ENCODE measurements around the gene DOC2B. TPM values are rescaled to one million over a fixed set of nuclear protein-coding genes. Genes with fewer than 3 reads are reported as not detected.

DOC2B gene
- total and polyA plus RNA-seq, 3 donors from 2014 or later: 1.4 to 4.0 (median 1.9) TPM

DNA sequence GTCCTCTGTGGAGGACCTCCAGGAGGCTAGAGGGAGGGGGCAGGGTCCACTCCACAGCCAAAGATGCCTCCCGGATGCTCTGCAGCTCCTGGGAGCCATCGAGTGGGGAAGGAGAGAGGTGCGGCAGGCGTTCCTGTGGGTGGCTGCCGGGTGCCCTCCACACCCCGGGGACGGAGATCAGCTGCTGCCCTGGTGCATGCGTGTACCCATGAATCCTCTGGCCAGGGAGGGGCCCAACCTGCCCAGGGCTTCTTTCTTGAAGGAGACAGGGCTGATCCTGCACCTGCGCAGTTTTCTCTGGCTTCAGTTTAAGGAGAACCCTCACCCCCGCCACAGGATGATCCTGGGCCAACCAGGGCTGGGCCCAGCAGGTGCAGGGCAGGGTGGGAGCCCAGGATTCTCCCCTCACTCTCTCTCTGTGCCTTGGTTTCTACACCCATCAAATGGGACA, 33.5 kb upstream of the DOC2B start:
- WGBS, 2 donors: 93 to 94% methylated on average over 10 of the region's 10 CpGs
- H3K36me3 ChIP-seq (ENCODE audit: low read depth, missing control alignments): no peaks in the 10 kb centered on the region
- H3K4me3 ChIP-seq: no peak overlapping the region
- H3K27me3 ChIP-seq: no peaks in the 10 kb centered on the region
- intact Hi-C loops (cut with DNase I; ENCODE audit: low total_unique reads): no loop called here
- no peak for DNase-seq
- no peaks in the 10 kb centered on the region for H3K4me1 ChIP-seq
- TF ChIP-seq, protein P1, sequence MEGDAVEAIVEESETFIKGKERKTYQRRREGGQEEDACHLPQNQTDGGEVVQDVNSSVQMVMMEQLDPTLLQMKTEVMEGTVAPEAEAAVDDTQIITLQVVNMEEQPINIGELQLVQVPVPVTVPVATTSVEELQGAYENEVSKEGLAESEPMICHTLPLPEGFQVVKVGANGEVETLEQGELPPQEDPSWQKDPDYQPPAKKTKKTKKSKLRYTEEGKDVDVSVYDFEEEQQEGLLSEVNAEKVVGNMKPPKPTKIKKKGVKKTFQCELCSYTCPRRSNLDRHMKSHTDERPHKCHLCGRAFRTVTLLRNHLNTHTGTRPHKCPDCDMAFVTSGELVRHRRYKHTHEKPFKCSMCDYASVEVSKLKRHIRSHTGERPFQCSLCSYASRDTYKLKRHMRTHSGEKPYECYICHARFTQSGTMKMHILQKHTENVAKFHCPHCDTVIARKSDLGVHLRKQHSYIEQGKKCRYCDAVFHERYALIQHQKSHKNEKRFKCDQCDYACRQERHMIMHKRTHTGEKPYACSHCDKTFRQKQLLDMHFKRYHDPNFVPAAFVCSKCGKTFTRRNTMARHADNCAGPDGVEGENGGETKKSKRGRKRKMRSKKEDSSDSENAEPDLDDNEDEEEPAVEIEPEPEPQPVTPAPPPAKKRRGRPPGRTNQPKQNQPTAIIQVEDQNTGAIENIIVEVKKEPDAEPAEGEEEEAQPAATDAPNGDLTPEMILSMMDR (IDR thresholded peaks at IDR 0.05): no peak
- TF ChIP-seq POLR2A (IDR thresholded peaks at IDR 0.05): no peak
- no peak overlapping the region for H3K27ac ChIP-seq
- H3K9me3 ChIP-seq: no peaks in the 10 kb centered on the region

DNA sequence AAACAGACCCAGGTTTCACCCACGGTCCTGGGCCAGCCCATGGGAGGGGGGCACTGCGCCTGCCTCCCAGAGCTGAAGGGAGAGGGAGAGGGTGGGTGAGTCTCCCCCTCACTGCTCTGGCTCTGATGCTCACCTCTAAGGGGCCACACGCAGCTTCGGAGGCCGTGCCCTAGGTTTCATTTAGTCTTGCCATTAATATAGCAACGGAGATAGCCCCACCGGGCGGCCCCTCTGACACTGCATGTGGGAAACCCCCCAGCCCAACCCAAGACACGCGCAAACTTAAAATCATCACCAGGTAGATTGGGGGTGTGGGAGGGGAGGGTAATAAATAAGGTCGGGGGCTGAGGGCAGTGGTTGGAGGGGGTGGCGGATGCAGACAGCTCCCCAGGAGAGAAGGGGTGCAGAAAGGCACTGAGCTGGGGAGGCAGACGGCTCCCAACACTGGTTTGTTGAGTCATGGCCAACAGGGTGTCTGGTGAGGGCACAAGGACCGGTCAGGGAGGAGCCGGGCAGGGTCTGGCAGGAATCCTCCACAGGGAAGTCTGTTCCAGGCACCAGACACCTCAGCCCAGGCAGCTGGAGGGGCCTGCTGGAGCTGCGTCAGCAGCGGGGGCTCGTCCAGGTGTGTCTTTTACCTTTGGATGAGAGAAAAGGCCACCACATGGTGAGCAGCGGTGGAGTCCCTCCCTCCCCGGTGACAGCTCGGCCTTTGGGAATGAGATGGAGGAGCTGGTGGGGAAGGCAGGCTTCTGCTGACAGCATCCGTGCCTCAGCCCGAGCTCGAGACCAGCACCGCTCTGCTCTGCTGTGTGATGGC, 32.0 kb upstream of the DOC2B start:
- H3K36me3 ChIP-seq (ENCODE audit: low read depth, missing control alignments): no peaks in the 10 kb centered on the region
- H3K27ac ChIP-seq: no peak overlapping the region
- intact Hi-C loops (cut with DNase I; ENCODE audit: low total_unique reads): no loop called here
- 83 to 90% methylated on average over 18 to 25 of the region's 25 CpGs for WGBS, 2 donors
- no peak for DNase-seq
- no peaks in the 10 kb centered on the region for H3K4me1 ChIP-seq
- TF ChIP-seq POLR2A (IDR thresholded peaks at IDR 0.05): no peak
- TF ChIP-seq, protein P1 (IDR thresholded peaks at IDR 0.05): no peak
- H3K4me3 ChIP-seq: no peak overlapping the region
- H3K9me3 ChIP-seq: no peaks in the 10 kb centered on the region
- H3K27me3 ChIP-seq: no peaks in the 10 kb centered on the region

DNA sequence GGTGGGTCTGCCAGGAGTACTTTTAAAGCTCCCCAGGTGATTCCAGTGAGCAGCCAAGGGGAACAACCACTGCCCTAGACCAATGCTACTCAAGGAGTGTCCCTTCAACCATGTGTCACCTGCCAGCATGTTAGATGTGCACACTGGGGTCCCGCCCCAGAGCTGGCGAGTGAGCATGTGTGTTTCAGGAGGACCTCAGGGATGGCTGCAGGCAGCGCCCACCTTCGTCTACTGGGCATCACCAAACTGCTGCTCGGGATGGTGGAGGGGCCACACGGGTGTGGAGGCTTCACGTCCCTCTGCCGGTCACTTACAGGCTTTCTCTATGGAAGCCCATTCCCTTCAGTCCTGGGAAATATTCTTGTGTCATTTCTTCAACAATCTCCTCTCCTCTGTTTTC, 29.0 kb upstream of the DOC2B start:
- no peak overlapping the region for H3K27ac ChIP-seq
- H3K36me3 ChIP-seq (ENCODE audit: low read depth, missing control alignments): no peaks in the 10 kb centered on the region
- H3K4me1 ChIP-seq: no peaks in the 10 kb centered on the region
- H3K9me3 ChIP-seq: no peaks in the 10 kb centered on the region
- intact Hi-C loops (cut with DNase I; ENCODE audit: low total_unique reads): no loop called here
- WGBS, 2 donors: 92 to 96% methylated on average over 2 to 8 of the region's 8 CpGs
- H3K27me3 ChIP-seq: no peaks in the 10 kb centered on the region
- H3K4me3 ChIP-seq: no peak overlapping the region
- DNase-seq: no peak
- TF ChIP-seq POLR2A (IDR thresholded peaks at IDR 0.05): no peak
- TF ChIP-seq, protein P1 (IDR thresholded peaks at IDR 0.05): no peak

DNA sequence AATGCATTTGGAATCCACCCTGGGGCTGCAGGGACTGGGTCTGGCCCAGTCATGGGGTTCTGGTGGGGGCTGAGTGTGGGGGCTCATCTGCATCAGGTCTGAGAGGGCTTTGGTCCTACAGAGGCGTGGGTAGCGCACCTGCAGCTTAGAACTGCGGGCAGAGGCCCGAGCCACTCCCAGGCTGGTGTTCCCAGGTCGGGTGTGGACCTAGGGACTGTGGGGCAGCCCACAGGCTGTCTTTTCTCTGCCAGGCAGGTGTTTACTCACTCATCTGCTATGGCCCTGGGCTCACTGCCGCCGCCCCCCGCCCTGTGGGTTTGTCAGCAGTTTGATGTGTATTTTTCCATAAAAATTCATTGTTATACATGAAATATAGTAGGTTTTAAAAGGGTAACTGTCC, 27.0 kb upstream of the DOC2B start:
- Histone ChIP-seq H3K9me3 (no peaks in the 10 kb centered on the region), H3K4me3 (no peak overlapping the region), H3K27me3 (no peaks in the 10 kb centered on the region), H3K36me3 (ENCODE audit: low read depth, missing control alignments) (no peaks in the 10 kb centered on the region), H3K4me1 (no peaks in the 10 kb centered on the region), H3K27ac (no peak overlapping the region)
- DNase-seq: no peak
- WGBS, 2 donors: 45 to 86% methylated on average over 6 to 8 of the region's 8 CpGs
- intact Hi-C loops (cut with DNase I; ENCODE audit: low total_unique reads): no loop called here
- TF ChIP-seq, protein P1 (IDR thresholded peaks at IDR 0.05): no peak
- no peak for TF ChIP-seq POLR2A (IDR thresholded peaks at IDR 0.05)

DNA sequence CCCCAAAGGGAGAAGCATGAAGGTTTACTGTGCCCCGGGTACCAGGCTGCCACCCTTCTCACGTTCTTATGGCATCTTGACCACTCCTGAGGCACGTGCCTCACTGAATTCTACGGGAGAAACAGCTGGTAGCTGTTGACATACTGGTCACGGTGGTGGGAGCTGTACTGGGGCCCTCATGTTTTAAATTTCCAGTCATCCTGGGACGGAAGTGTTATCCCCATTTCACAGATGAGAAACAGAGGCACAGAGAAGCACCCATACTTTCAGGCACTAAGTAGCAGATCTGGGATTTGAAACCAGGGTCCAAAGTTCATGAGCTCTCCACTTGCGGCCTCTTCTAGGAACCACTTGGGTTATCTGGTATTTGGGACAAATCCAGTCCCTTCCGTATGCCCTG, 26.3 kb upstream of the DOC2B start:
- Histone ChIP-seq H3K27me3 (no peaks in the 10 kb centered on the region), H3K4me3 (peak overlapping the region; percentile 29 to 41), H3K9me3 (no peaks in the 10 kb centered on the region), H3K36me3 (ENCODE audit: low read depth, missing control alignments) (no peaks in the 10 kb centered on the region), H3K27ac (no peak overlapping the region), H3K4me1 (no peaks in the 10 kb centered on the region)
- TF ChIP-seq, protein P1 (IDR thresholded peaks at IDR 0.05): no peak
- TF ChIP-seq POLR2A (IDR thresholded peaks at IDR 0.05): no peak
- intact Hi-C loops (cut with DNase I; ENCODE audit: low total_unique reads): no loop called here
- no peak for DNase-seq
- WGBS, 2 donors: 79 to 89% methylated on average over 8 of the region's 8 CpGs
